OCI-LY1 (cell line): Measurements from ENCODE around the gene ZNF497.

Experiments
- EZH2 ChIP-seq: fragments of 200-600 bp; sonication (generic), shearing (Covaris generic); IDR thresholded peaks from 2 replicates; pipeline ENCODE4 v1.8.0; 2017; ENCODE audit warnings: borderline replicate concordance, mixed run types, mild to moderate bottlenecking, antibody characterized with exemption, low read length, moderate library complexity, mixed read lengths
- TF ChIP-seq, protein P1 (sequence below): fragments of 200-600 bp; sonication (generic), shearing (Covaris generic); IDR thresholded peaks from 2 replicates; pipeline ENCODE4 v1.5.1; 2017; ENCODE audit warnings: mild to moderate bottlenecking, antibody characterized with exemption, low read length, moderate library complexity, mixed read lengths

DNA sequence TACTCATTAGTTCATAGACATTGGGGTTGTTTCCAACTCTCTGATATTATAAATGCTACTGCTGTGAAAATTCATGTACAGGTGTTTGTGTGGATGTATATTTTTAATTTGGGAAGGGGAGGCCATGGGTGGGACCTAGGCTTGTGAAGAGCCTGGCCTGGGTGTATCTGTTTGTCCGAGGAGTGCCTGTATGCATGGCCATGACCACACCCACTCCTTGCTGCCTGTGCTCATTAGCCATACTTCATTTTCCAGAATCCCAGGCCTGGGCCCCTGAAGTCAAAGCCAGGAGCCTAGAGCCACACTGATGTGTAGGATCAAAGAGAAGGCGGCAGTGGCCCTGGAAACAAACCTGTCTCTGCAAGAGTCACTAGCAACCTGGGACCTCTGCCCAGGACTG is 47.0 kb downstream of the ZNF497 start:
- TF ChIP-seq, protein P1, sequence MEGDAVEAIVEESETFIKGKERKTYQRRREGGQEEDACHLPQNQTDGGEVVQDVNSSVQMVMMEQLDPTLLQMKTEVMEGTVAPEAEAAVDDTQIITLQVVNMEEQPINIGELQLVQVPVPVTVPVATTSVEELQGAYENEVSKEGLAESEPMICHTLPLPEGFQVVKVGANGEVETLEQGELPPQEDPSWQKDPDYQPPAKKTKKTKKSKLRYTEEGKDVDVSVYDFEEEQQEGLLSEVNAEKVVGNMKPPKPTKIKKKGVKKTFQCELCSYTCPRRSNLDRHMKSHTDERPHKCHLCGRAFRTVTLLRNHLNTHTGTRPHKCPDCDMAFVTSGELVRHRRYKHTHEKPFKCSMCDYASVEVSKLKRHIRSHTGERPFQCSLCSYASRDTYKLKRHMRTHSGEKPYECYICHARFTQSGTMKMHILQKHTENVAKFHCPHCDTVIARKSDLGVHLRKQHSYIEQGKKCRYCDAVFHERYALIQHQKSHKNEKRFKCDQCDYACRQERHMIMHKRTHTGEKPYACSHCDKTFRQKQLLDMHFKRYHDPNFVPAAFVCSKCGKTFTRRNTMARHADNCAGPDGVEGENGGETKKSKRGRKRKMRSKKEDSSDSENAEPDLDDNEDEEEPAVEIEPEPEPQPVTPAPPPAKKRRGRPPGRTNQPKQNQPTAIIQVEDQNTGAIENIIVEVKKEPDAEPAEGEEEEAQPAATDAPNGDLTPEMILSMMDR, result no peak
- TF ChIP-seq EZH2, result no peak
